HG03108 (cell line): ENCODE results near the gene PRSS22.

Experiments
- ATAC-seq: cut with Tn5 transposase; IDR thresholded peaks from one replicate; pipeline ENCODE4 v1.9.1; 2021; ENCODE audit warnings: moderate library complexity; ENCODE audit not compliant: unreplicated experiment

Gene PRSS22

DNA sequence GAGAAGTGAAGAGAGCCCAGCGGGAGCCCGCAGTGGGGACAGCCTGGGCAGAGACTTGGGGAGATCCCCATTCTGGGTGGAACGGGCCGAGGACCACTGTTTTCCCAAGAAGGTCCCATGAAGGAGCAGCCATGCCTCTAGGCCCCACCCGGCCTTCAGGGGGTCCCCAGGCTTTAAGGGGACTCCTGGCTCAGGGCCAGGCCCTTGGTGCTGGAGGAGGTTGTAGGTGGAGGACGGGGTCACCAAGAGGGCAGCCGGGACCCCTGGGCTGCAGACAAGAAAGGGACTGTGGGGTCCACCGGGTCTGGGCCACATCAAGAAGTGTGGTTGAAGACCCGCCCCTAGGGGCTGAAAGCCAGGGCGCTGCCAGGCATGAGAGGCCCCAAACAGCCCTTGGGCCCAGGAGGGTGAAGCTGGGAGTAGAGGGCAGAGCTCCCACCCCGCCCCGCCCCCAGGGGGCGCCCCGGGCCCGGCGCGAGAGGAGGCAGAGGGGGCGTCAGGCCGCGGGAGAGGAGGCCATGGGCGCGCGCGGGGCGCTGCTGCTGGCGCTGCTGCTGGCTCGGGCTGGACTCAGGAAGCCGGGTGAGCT, 41.1 kb downstream of the PRSS22 start, which contains the start of gene PRSS21:
TSS of gene PRSS21 (plus strand) at position 487 of the 589 bp plus-strand sequence. CDS start at position 519, 32 bp downstream.
- no peak for ATAC-seq

DNA sequence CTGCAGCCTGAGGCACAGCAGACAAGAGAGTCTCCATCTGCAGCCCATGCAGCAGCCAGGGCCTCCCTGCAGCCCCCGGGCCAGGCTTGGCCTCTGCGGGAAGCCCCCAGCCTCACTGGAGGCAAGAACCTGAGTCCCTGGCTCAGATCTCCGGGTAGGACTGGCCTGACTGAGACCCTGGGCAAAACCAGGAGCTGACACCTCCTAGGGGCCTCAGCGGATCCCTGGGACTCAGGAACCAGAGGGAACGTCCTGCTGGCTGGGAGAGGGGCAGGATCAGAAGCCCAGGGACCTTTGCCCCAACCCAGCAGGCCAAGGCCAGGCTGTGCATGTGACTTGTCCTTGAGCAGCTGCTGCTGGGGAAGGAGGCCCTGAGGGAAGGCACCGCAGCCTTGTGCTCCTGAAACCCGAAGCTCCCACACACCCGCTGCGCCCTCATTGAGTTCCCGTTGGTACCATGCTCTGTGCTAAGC, 42.6 kb downstream of the PRSS22 start:
- ATAC-seq = no peak

GRCh38 chr16:2814551-2815298, 43.2 kb downstream of the PRSS22 start:
- ATAC-seq = no peak

- no peak for ATAC-seq
Measured at GRCh38 chr16:2813771-2814221, 44.2 kb downstream of the PRSS22 start.

GRCh38 chr16:2811703-2812471, 46.1 kb downstream of the PRSS22 start:
- no peak for ATAC-seq

GRCh38 chr16:2810651-2811050, 47.3 kb downstream of the PRSS22 start:
- no peak for ATAC-seq

DNA sequence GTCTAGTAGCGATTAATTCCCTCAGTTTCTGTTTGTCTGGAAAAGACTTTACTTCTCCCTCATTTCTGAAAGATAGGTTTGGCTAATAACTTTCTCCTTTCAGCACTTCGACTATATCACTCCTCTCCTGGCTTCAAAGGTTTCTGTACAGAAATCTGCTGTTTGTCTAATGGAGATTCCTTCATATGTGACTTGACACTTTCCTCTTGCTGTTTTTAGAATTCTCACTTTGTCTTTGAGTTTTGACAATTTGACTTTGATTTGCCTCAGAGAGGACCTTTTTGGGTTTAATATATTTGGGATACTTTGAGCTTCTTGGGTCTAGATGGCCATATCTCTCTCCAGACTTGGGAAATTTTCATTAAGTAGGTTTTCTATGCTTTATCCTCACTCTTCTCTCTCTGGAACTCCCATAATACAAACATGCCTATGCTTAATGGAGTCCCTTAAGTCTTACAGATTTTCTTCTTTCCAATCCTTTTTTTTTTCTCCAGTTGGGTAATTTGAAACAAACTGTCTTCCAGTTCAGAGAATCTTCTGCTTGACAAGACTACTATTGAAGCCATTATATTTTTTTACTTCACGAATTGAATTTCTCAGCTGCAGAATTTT, 48.7 kb downstream of the PRSS22 start:
- no peak for ATAC-seq

GRCh38 chr16:2808181-2808580, 49.8 kb downstream of the PRSS22 start:
- ATAC-seq = no peak

DNA sequence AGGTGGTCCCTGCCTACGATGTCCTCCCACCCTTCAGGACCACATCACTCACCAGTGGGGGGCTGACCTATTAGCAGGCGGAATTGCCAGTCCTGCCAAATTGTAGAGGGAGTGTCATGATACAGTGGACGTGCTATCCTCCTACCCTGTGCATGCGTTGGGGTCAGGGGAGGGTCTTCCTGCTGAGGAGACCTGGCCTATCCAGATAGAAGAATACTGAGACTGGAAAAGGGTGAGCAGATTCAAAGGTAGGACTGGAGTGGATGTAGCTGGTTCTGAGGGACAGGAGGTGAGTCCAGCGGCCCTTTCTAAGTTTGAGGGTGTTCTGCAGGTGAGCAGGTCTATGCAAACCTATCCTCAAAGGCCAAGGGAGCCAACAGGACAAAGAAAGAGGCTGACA, 51.7 kb downstream of the PRSS22 start:
- ATAC-seq = no peak

DNA sequence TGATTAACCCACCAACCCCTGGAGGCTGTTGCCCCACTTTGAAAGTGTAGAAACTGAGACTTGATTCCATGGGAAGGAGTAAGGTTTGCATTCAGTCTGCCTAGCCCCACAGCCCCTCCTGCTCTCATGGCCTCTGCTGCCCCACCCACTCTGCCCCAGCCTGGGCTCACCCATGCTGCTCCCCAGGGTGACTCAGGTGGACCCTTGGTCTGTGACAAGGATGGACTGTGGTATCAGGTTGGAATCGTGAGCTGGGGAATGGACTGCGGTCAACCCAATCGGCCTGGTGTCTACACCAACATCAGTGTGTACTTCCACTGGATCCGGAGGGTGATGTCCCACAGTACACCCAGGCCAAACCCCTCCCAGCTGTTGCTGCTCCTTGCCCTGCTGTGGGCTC, 53.2 kb downstream of the PRSS22 start:
- ATAC-seq = no peak

- ATAC-seq = no peak
Measured at GRCh38 chr16:2803545-2804195, 54.3 kb downstream of the PRSS22 start.
